Stomach (tissue), 9 donors: ENCODE results near the gene HNRNPH1. TPM values are rescaled to one million over a fixed set of nuclear protein-coding genes. Genes with fewer than 3 reads are reported as not detected.
"Not testable (repeated sequence)": the region's sequence is repeated elsewhere in the genome, so short reads cannot be mapped to it uniquely, and the experiment has no call there.

Experiments used
- DNase-seq, 2 donors: peaks; one replicate each; pipeline versions ENCODE4 v3.0.0 to v3.0.0-alpha.2; 2013 to 2019
- H3K27ac ChIP-seq, 5 donors: fragments of 200-600 bp in 4 of 5; sonication (generic) in 4 of 5; one replicate each; pipeline ENCODE4 v1.5.1; 2013 to 2019; ENCODE audit warnings: mild to moderate bottlenecking in 1 of 5, moderate library complexity in 1 of 5
- H3K27me3 ChIP-seq, 3 donors: fragments of 200-600 bp; sonication (generic); one replicate each; pipeline ENCODE4 v1.5.1; 2017 to 2019; ENCODE audit warnings: mixed run types in 1 of 3
- H3K36me3 ChIP-seq, 4 donors: fragments of 200-600 bp; sonication (generic); 1 replicate in 3 of 4; 2 replicates in 1 of 4; pipeline ENCODE4 v1.5.1; 2016 to 2019
- H3K4me1 ChIP-seq, 4 donors: fragments of 200-600 bp; sonication (generic); one replicate each; pipeline ENCODE4 v1.5.1; 2016 to 2019
- H3K4me3 ChIP-seq, 4 donors: fragments of 200-600 bp; sonication (generic) in 3 of 4; one replicate each; pipeline ENCODE4 v1.5.1; 2016 to 2019; ENCODE audit warnings: mild to moderate bottlenecking in 1 of 4
- H3K9me3 ChIP-seq, 4 donors: fragments of 200-600 bp; sonication (generic); one replicate each; pipeline ENCODE4 v1.5.1; 2016 to 2019
- CTCF ChIP-seq, 7 experiments: fragments of 450-650 bp in 4 of 7; fragments of 200-600 bp in 3 of 7; sonication (generic) in 3 of 7; IDR thresholded peaks; one replicate each; pipeline ENCODE4 v1.5.1; 2016 to 2019; ENCODE audit warnings: antibody characterized with exemption in 7 of 7, control low read depth in 2 of 7, mild to moderate bottlenecking in 1 of 7
- EP300 ChIP-seq: sonication (generic); formaldehyde crosslinking; IDR thresholded peaks from one replicate; pipeline ENCODE4 v1.6.1; 2017; ENCODE audit warnings: antibody characterized with exemption
- POLR2A ChIP-seq, 4 donors: fragments of 450-650 bp; IDR thresholded peaks; one replicate each; pipeline ENCODE4 v1.6.1; 2016; ENCODE audit warnings: antibody characterized with exemption in 4 of 4, control low read depth in 2 of 4, mild to moderate bottlenecking in 1 of 4, moderate library complexity in 1 of 4
- POLR2AphosphoS5 ChIP-seq, 3 donors: sonication (generic); formaldehyde crosslinking; IDR thresholded peaks; one replicate each; pipeline ENCODE4 v1.6.1; 2016; ENCODE audit warnings: antibody characterized with exemption in 3 of 3
- WGBS, 5 donors: extraction: QIAGEN DNeasy Blood & Tissue Kit in 3 of 5; methylation state at CpG; one replicate each; pipeline versions ENCODE4 v1.1.5 to v1.1.7; 2013 to 2018; 5-methylcytosine and 5-hydroxymethylcytosine counted together
- intact Hi-C: fragments of 100-400 bp; cut with DNase I; formaldehyde crosslinking; loops from one replicate; pipeline ENCODE4 v1.15.1; 2023; ENCODE audit warnings: low total_unique reads
- polyA plus RNA-seq, 3 donors: library from polyadenylated mRNA; stranded (reverse); fragments of 200-250 nt; gene quantifications; one replicate each; pipeline ENCODE4 v1.2.3, GENCODE V29; 2013
- total RNA-seq, 5 donors: library from RNA; depleted of rRNA; stranded (reverse); fragments of >200 nt; gene quantifications; one replicate each; pipeline versions ENCODE4 v1.1.0 to v1.2.3, GENCODE V29; 2014 to 2016
- donor health status: healthy with polysubstance abuse.
- donor health status: Bipolar disorder and iron deficiency.
- donor health status: healthy.

HNRNPH1 gene
- total and polyA plus RNA-seq, 8 donors, result 87.5 to 1,215 (median 494) TPM

- H3K27me3 ChIP-seq, H3K36me3 ChIP-seq, H3K9me3 ChIP-seq, DNase-seq, intact Hi-C loops: not testable (repeated sequence)
- Histone ChIP-seq H3K4me3 (peak overlapping the region; percentile 22 to 49 (median 39)), H3K4me1 (peaks cover 0 to 11% (median 7%) of the 10 kb centered on the region in 4 donors), H3K27ac (peak overlapping the region in 3 of 5 donors; percentile 27 to 40 (median 35))
- 44 to 59% (median 54%) methylated on average over 16 to 19 of the region's 38 CpGs for WGBS, 5 donors
These were observed 10.3 kb upstream of the HNRNPH1 start for GRCh38 chr5:179633501-179634369.

GRCh38 chr5:179624841-179625271, 1.4 kb upstream of the HNRNPH1 start:
- no peaks in the 10 kb centered on the region for H3K27me3 ChIP-seq
- peak overlapping the region; percentile 93 to 100 (median 100) for H3K27ac ChIP-seq
- WGBS, 5 donors, result 69 to 78% (median 76%) methylated on average over 9 of the region's 9 CpGs
- H3K9me3 ChIP-seq, result no peaks in the 10 kb centered on the region
- peak overlapping the region in 3 of 4 donors; percentile 64 to 100 (median 81) for H3K4me3 ChIP-seq
- intact Hi-C loops, result no loop called here
- peaks cover 29 to 41% (median 37%) of the 10 kb centered on the region in 4 donors for H3K4me1 ChIP-seq
- peaks cover 16 to 27% (median 23%) of the 10 kb centered on the region in 4 donors for H3K36me3 ChIP-seq
- TF ChIP-seq POLR2AphosphoS5 (IDR thresholded peaks at IDR 0.05), result no peak
- no peak for TF ChIP-seq EP300
- TF ChIP-seq POLR2A (IDR thresholded peaks at IDR 0.05), result no peak
- TF ChIP-seq CTCF (IDR thresholded peaks at IDR 0.05), result no peak
- DNase-seq, result no peak

- Histone ChIP-seq H3K9me3 (no peaks in the 10 kb centered on the region), H3K36me3 (peaks cover 19 to 34% (median 31%) of the 10 kb centered on the region in 4 donors), H3K27ac (peak overlapping the region; percentile 93 to 100 (median 100)), H3K4me1 (peaks cover 36 to 47% (median 44%) of the 10 kb centered on the region in 4 donors), H3K27me3 (no peaks in the 10 kb centered on the region), H3K4me3 (peak overlapping the region; percentile 64 to 100 (median 90))
- WGBS, 5 donors, result 3 to 8% (median 3%) methylated on average over 25 to 68 of the region's 68 CpGs
- peak in 1 of 2 donors; percentile 72 for DNase-seq
- intact Hi-C loops, result no loop called here
- TF ChIP-seq CTCF (IDR thresholded peaks at IDR 0.05) (peak in 1 of 7 experiments; percentile 7), EP300 (no peak)
These were observed 653 bp upstream of the HNRNPH1 start for GRCh38 chr5:179623906-179624741.

GRCh38 chr5:179621551-179622214, 1.8 kb downstream of the HNRNPH1 start:
- no peak for DNase-seq
- 1 to 7% (median 3%) methylated on average over 11 of the region's 11 CpGs for WGBS, 5 donors
- intact Hi-C loops, result no loop called here
- Histone ChIP-seq H3K4me3 (peak overlapping the region; percentile 64 to 100 (median 90)), H3K36me3 (peaks cover 43 to 58% (median 55%) of the 10 kb centered on the region in 4 donors), H3K4me1 (peaks cover 59 to 70% (median 68%) of the 10 kb centered on the region in 4 donors), H3K27ac (peak overlapping the region in 4 of 5 donors; percentile 93 to 100 (median 98)), H3K9me3 (no peaks in the 10 kb centered on the region), H3K27me3 (no peaks in the 10 kb centered on the region)
- TF ChIP-seq CTCF (IDR thresholded peaks at IDR 0.05) (no peak), POLR2A (IDR thresholded peaks at IDR 0.05) (no peak), POLR2AphosphoS5 (IDR thresholded peaks at IDR 0.05) (no peak), EP300 (no peak)
